Stimulated activated CD8-positive, alpha-beta memory T cell treated with anti-CD3 and anti-CD28 coated beads, Interleukin-7, amount 100 ng/mL, for 24 hours (primary cell): ENCODE measurements around the gene FLII.

Experiments
- DNase-seq: peaks from one replicate; pipeline ENCODE4 v3.0.0-alpha.2; 2020; ENCODE audit warnings: low read depth

FLII gene

GRCh38 chr17:18241229-18241871 lies 17.2 kb downstream of the FLII start:
- no peak for DNase-seq

- no peak for DNase-seq
These were observed 18.1 kb downstream of the FLII start for GRCh38 chr17:18240449-18240848.

- DNase-seq: no peak
These were observed 20.2 kb downstream of the FLII start for GRCh38 chr17:18238299-18238698.

- no peak for DNase-seq
These were observed 21.1 kb downstream of the FLII start for GRCh38 chr17:18237461-18237860.

GRCh38 chr17:18236494-18236893 lies 22.0 kb downstream of the FLII start:
- no peak for DNase-seq

GRCh38 chr17:18235743-18236256 lies 22.7 kb downstream of the FLII start:
- DNase-seq: no peak

GRCh38 chr17:18234853-18235380 lies 23.6 kb downstream of the FLII start:
- DNase-seq: no peak

GRCh38 chr17:18233803-18234518 lies 24.6 kb downstream of the FLII start:
- no peak for DNase-seq

GRCh38 chr17:18231164-18231563 lies 27.4 kb downstream of the FLII start:
- no peak for DNase-seq

- no peak for DNase-seq
These were observed 28.0 kb downstream of the FLII start for GRCh38 chr17:18230288-18231141.

GRCh38 chr17:18229771-18230170 lies 28.8 kb downstream of the FLII start:
- DNase-seq: no peak

- DNase-seq: no peak
These were observed 29.3 kb downstream of the FLII start for GRCh38 chr17:18229254-18229653.

GRCh38 chr17:18228176-18228682 lies 30.3 kb downstream of the FLII start:
- no peak for DNase-seq

- DNase-seq: no peak
These were observed 30.9 kb downstream of the FLII start for GRCh38 chr17:18227635-18228034.

- DNase-seq: no peak
These were observed 32.1 kb downstream of the FLII start for GRCh38 chr17:18226284-18226945.

GRCh38 chr17:18225642-18226283 lies 32.8 kb downstream of the FLII start:
- DNase-seq: no peak

GRCh38 chr17:18225121-18225641 lies 33.4 kb downstream of the FLII start, which contains the start of gene LLGL1:
LLGL1 (plus strand) TSS chr17:18225635; CDS start chr17:18225683, 48 bp downstream.
- peak; percentile 87 for DNase-seq

GRCh38 chr17:18224387-18225120 lies 34.0 kb downstream of the FLII start:
- no peak for DNase-seq

- no peak for DNase-seq
These were observed 34.5 kb downstream of the FLII start for GRCh38 chr17:18224053-18224386.

- no peak for DNase-seq
These were observed 39.7 kb downstream of the FLII start for GRCh38 chr17:18218756-18219415.
